GM12878 (cell line): Measurements from ENCODE around the gene KDM3B. TPM values are rescaled to one million over a fixed set of nuclear protein-coding genes. Genes with fewer than 3 reads are reported as not detected.

ENCODE experiments used
- BMI1 ChIP-seq: fragments of 450-650 bp; IDR thresholded peaks from 2 replicates; pipeline ENCODE4 v1.6.1; 2016; ENCODE audit warnings: mild to moderate bottlenecking, moderate library complexity, borderline replicate concordance
- E4F1 ChIP-seq: fragments of 450-650 bp; IDR thresholded peaks from 2 replicates; pipeline ENCODE4 v1.6.1; 2018; ENCODE audit warnings: borderline replicate concordance, mild to moderate bottlenecking; ENCODE audit not compliant: partially characterized antibody
- PAX5 ChIP-seq: IDR thresholded peaks from 2 replicates; pipeline ENCODE4 v1.6.1; 2011; ENCODE audit warnings: low read depth, low read length, borderline replicate concordance
- SUZ12 ChIP-seq: fragments of 200-600 bp; sonication (generic); IDR thresholded peaks from one replicate; pipeline ENCODE4 v1.6.1; 2018; ENCODE audit warnings: antibody characterized with exemption, mild to moderate bottlenecking; ENCODE audit not compliant: unreplicated experiment
- TBL1XR1 ChIP-seq: IDR thresholded peaks from 2 replicates; pipeline ENCODE4 v1.6.1; 2012; ENCODE audit warnings: low read depth, low read length, improper control_type of control experiment
- TCF3 ChIP-seq: IDR thresholded peaks from 2 replicates; pipeline ENCODE4 v1.6.1; 2012; ENCODE audit warnings: low read depth, mild to moderate bottlenecking, low read length, borderline replicate concordance; ENCODE audit not compliant: insufficient read depth
- polyA plus RNA-seq, 11 experiments: library from polyadenylated mRNA; depleted of rRNA in 4 of 11; unstranded in 6 of 11; stranded (reverse) in 5 of 11; fragments of >200 nt; fragmentation: Nextera tagmentation in 4 of 11; fragmentation: Illumina TruSeq in 1 of 11; extraction: Ambion mirVana in 4 of 11; extraction: Trizol in 1 of 11; gene quantifications; 1 replicate in 1 of 11; 2 replicates in 10 of 11; pipeline versions ENCODE4 v1.2.1 to v1.2.3, GENCODE V29; 2011 to 2016; ENCODE audit warnings: inconsistent platforms in 2 of 11, missing spikeins in 2 of 11, low read depth in 1 of 11
- total RNA-seq, 4 experiments: library from RNA; depleted of rRNA in 3 of 4; stranded (reverse); fragments of >200 nt in 3 of 4; fragmentation: Illumina TruSeq in 1 of 4; extraction: Trizol in 1 of 4; gene quantifications; 2 replicates each; pipeline versions ENCODE4 v1.2.1 to v1.2.3, GENCODE V29; 2013 to 2021
- TF ChIP-seq, protein P1 (sequence below): IDR thresholded peaks from 2 replicates; pipeline ENCODE4 v1.6.1; 2012; ENCODE audit warnings: low read length, inconsistent platforms

Gene KDM3B
- total and polyA plus RNA-seq, 10 of the 15 experiments (the other 5 are each of a cell fraction or from before 2014, with no cell fraction given) = 8.5 to 45.7 (median 29.0) TPM

- TF ChIP-seq, protein P1, sequence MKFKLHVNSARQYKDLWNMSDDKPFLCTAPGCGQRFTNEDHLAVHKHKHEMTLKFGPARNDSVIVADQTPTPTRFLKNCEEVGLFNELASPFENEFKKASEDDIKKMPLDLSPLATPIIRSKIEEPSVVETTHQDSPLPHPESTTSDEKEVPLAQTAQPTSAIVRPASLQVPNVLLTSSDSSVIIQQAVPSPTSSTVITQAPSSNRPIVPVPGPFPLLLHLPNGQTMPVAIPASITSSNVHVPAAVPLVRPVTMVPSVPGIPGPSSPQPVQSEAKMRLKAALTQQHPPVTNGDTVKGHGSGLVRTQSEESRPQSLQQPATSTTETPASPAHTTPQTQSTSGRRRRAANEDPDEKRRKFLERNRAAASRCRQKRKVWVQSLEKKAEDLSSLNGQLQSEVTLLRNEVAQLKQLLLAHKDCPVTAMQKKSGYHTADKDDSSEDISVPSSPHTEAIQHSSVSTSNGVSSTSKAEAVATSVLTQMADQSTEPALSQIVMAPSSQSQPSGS = no peak
- TF ChIP-seq TCF3 = 0 out of 2 replicates have a peak, but pooled peaks have one; percentile 59
- no peak for TF ChIP-seq SUZ12
- no peak for TF ChIP-seq BMI1
- TF ChIP-seq PAX5 = peak; percentile 34; the same call in 1 of the 2 replicates
- no peak for TF ChIP-seq E4F1
- TF ChIP-seq TBL1XR1 = 0 out of 2 replicates have a peak, but pooled peaks have one; percentile 31
Observed at GRCh38 chr5:138464388-138465260, 112.1 kb downstream of the KDM3B start (continued).
